ENCODE measurements around the gene UBE2D3. TPM values are rescaled to one million over a fixed set of nuclear protein-coding genes. Genes with fewer than 3 reads are reported as not detected.

UBE2D3 gene
- total RNA-seq, 1 donor from 2014 or later, result 289 TPM

GRCh38 chr4:102843273-102843672, 15.9 kb upstream of the UBE2D3 start:
- H3K4me3 ChIP-seq, result no peak overlapping the region
- no peaks in the 10 kb centered on the region for H3K27me3 ChIP-seq (ENCODE audit: low read depth)
- no peak for ATAC-seq
- H3K9me3 ChIP-seq, result no peaks in the 10 kb centered on the region
- DNase-seq, result no peak
- H3K27ac ChIP-seq, result no peak overlapping the region
- no peaks in the 10 kb centered on the region for H3K36me3 ChIP-seq
- no peaks in the 10 kb centered on the region for H3K4me1 ChIP-seq
- TF ChIP-seq, protein P1, sequence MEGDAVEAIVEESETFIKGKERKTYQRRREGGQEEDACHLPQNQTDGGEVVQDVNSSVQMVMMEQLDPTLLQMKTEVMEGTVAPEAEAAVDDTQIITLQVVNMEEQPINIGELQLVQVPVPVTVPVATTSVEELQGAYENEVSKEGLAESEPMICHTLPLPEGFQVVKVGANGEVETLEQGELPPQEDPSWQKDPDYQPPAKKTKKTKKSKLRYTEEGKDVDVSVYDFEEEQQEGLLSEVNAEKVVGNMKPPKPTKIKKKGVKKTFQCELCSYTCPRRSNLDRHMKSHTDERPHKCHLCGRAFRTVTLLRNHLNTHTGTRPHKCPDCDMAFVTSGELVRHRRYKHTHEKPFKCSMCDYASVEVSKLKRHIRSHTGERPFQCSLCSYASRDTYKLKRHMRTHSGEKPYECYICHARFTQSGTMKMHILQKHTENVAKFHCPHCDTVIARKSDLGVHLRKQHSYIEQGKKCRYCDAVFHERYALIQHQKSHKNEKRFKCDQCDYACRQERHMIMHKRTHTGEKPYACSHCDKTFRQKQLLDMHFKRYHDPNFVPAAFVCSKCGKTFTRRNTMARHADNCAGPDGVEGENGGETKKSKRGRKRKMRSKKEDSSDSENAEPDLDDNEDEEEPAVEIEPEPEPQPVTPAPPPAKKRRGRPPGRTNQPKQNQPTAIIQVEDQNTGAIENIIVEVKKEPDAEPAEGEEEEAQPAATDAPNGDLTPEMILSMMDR (IDR thresholded peaks at IDR 0.05), result no peak
- intact Hi-C loops (cut with DNase I), result no loop called here

DNA sequence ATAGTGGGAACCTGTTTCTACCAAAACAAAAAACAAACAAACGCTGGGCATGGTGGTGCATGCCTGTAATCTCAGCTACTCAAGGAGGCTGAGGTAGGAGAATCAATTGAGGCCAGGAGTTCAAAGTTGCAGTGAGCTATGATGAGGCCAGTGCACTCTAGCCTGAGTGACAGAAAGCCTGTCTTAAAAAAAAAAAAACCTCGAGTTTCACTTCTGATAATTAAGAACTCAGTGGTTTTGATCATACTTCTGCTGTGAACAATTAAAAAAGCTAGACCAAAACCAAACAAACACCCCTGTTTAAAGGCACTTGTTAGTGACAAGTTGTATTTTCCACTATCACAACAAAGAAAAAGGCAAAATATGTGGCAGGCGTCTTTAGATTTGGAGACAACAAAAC, 15.0 kb upstream of the UBE2D3 start:
- H3K27me3 ChIP-seq (ENCODE audit: low read depth), result no peaks in the 10 kb centered on the region
- H3K9me3 ChIP-seq, result no peaks in the 10 kb centered on the region
- no peaks in the 10 kb centered on the region for H3K36me3 ChIP-seq
- DNase-seq (no peak), ATAC-seq (no peak)
- intact Hi-C loops (cut with DNase I), result no loop called here
- no peaks in the 10 kb centered on the region for H3K4me1 ChIP-seq
- TF ChIP-seq, protein P1 (IDR thresholded peaks at IDR 0.05), result no peak
- H3K4me3 ChIP-seq, result no peak overlapping the region
- no peak overlapping the region for H3K27ac ChIP-seq

DNA sequence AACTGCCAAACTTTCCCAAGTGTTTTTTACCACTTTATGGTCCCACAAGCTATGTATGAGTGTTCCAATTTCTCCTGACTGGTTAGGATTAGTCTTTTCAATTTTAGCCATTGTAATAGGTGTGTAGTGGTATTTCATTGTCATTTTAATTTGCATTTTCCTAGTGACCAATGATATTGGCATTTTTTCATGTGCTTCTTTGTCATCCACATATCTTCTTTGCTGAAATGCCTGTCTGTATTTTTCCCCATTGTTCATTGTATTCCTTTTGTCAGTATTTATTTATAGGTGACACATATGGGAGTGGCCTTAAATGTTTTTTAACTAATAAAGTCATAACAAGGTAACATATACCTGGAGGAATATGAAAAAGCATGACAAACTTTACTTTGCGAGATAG, 9.2 kb upstream of the UBE2D3 start:
- H3K9me3 ChIP-seq, result no peaks in the 10 kb centered on the region
- DNase-seq (no peak), ATAC-seq (no peak)
- no peak overlapping the region for H3K27ac ChIP-seq
- H3K4me3 ChIP-seq, result no peak overlapping the region
- intact Hi-C loops (cut with DNase I), result no loop called here
- H3K36me3 ChIP-seq, result no peaks in the 10 kb centered on the region
- no peaks in the 10 kb centered on the region for H3K4me1 ChIP-seq
- no peaks in the 10 kb centered on the region for H3K27me3 ChIP-seq (ENCODE audit: low read depth)
- TF ChIP-seq, protein P1 (IDR thresholded peaks at IDR 0.05), result no peak

- no peak overlapping the region for H3K4me3 ChIP-seq
- intact Hi-C loops (cut with DNase I), result no loop called here
- DNase-seq (no peak), ATAC-seq (no peak)
- no peaks in the 10 kb centered on the region for H3K27me3 ChIP-seq (ENCODE audit: low read depth)
- TF ChIP-seq, protein P1 (IDR thresholded peaks at IDR 0.05), result no peak
- peaks cover 12% of the 10 kb centered on the region for H3K4me1 ChIP-seq
- H3K9me3 ChIP-seq, result no peaks in the 10 kb centered on the region
- H3K27ac ChIP-seq, result no peak overlapping the region
- no peaks in the 10 kb centered on the region for H3K36me3 ChIP-seq
These were observed 5.3 kb upstream of the UBE2D3 start for GRCh38 chr4:102832667-102833066.

- H3K4me3 ChIP-seq, result no peak overlapping the region
- DNase-seq (no peak), ATAC-seq (no peak)
- TF ChIP-seq, protein P1 (IDR thresholded peaks at IDR 0.05), result no peak
- H3K36me3 ChIP-seq, result no peaks in the 10 kb centered on the region
- intact Hi-C loops (cut with DNase I), result no loop called here
- H3K4me1 ChIP-seq, result peaks cover 12% of the 10 kb centered on the region
- H3K27me3 ChIP-seq (ENCODE audit: low read depth), result no peaks in the 10 kb centered on the region
- H3K27ac ChIP-seq, result no peak overlapping the region
- no peaks in the 10 kb centered on the region for H3K9me3 ChIP-seq
These were observed 4.8 kb upstream of the UBE2D3 start for GRCh38 chr4:102832105-102832504.

DNA sequence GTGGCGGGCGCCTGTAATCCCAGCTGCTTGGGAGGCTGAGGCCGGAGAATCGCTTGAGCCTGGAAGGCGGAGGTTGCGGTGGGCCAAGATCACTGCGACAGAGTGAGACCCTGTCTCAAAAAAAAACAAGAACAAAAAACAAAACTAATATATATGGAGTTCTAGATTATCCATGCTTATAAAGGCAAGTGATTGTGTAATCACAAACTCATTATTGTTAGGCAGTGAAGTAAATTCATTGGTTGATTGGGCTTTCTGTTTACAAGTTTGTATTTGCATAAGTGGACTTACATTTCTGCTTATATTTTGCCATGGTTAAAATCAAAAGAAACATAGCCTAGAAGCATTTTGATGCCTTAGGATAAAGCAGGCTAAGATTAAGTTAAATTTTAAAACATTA, 2.5 kb upstream of the UBE2D3 start:
- Histone ChIP-seq H3K27ac (no peak overlapping the region), H3K36me3 (no peaks in the 10 kb centered on the region), H3K4me3 (no peak overlapping the region), H3K4me1 (peaks cover 12% of the 10 kb centered on the region), H3K9me3 (no peaks in the 10 kb centered on the region), H3K27me3 (ENCODE audit: low read depth) (no peaks in the 10 kb centered on the region)
- TF ChIP-seq, protein P1 (IDR thresholded peaks at IDR 0.05), result no peak
- ATAC-seq (no peak), DNase-seq (no peak)
- intact Hi-C loops (cut with DNase I), result no loop called here
